IPS DF 19.7 (cell line): ENCODE data around the gene DKK3.

ENCODE experiments used
- DNase-seq: peaks from one replicate; pipeline ENCODE4 v3.0.0-alpha.2; 2013; ENCODE audit warnings: low read depth, low spot score

DKK3 gene

DNA sequence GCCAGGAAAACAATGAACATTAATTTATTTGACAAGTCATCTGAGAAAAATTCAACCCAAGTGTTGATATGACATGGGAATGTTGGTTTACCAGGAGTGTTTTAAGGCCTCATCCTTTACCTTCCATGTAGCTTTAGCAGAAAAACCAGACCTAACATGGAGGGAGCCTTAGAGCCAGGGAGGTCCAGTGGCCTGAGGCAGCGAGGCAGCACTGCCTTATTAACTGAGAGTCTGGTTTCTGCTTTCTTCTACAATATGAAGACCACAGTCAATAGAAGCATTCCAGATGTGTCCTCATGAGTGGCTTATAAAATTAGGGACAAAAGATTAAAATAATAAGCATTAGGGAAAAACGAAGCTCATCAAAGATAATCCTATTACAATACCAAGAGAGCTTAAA, 61.5 kb downstream of the DKK3 start:
- DNase-seq, result no peak

DNA sequence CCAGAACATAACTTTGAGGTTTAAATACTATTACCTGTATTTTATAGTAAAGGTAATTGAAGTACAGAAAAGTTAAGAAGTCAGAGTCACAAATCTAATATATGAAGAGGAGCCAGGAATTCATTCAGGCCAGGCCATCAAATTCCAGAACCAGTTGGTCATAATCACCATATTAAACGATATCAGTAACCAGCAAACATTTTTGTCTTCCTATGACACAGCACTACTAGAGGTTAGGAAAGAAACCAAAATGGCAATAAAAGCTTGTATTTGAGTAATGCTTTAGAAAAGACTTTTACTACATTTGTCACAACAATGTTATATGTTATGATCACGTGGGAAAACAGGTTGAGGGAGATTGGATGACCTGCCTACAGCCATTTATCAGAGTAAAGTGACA, 62.2 kb downstream of the DKK3 start:
- DNase-seq, result no peak

DNA sequence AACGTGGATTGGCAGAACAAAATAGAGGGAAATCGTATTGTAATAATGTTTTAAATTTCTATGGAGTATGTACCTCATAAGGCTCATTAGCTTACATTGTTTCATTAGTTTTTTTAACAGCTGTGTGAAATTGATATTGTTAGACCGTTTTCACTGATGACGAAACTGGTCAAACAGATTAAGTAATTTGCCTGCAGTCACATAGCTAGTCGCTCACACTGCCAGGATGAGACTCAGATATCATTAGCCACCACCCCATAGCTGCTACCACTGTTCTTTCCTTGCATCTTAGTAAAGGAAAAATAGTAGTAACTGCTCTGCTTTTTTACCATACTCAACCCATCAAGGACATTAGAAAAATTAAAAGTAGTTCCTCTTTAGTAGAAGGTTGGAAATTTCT, 64.0 kb downstream of the DKK3 start:
- DNase-seq, result no peak

DNA sequence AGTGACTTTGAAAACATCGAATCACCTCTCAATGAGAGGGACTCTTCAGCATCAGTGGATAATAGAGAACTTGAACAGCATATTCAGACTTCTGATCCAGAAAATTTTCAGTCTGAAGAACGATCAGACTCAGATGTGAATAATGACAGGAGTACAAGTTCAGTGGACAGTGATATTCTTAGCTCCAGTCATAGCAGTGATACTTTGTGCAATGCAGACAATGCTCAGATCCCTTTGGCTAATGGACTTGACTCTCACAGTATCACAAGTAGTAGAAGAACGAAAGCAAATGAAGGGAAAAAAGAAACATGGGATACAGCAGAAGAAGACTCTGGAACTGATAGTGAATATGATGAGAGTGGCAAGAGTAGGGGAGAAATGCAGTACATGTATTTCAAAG, 65.8 kb downstream of the DKK3 start:
- DNase-seq, result no peak

DNA sequence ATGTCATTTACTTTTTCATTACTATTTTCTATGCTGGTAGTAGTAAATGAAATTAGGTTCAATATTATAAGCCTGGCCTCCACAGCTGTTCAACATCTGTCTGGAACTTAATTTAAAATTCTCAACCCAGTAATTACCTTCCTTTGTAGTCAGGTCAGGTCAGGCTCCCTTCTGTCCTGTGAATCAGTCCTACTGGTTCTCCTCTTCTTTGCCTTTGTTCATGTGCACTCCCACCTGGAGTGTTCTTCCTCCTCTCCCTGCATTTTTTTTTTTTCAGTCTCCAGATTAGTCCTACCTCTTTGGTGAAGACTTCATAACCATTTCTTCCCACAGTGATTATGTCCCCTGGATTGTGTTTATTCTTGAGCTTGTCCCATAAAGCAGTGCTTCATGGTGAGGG, 67.9 kb downstream of the DKK3 start:
- DNase-seq, result no peak

DNA sequence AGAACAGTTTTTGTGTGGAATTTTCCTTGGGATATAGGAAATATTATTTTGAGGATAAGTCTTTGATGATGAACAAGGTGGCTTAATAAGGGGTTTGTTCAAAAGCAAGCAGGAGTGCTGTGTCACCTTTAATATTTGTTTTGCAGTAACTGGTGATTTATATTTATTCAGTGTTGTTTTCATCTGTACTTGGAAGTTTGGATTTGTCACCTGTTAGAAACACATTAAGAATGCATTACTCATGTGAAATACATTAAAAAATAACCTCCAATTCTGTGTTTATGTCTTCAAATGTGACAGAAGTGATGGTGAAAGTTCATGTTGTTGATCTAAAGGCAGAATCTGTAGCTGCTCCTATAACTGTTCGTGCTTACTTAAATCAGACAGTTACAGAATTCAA, 70.5 kb downstream of the DKK3 start:
- DNase-seq, result no peak

DNA sequence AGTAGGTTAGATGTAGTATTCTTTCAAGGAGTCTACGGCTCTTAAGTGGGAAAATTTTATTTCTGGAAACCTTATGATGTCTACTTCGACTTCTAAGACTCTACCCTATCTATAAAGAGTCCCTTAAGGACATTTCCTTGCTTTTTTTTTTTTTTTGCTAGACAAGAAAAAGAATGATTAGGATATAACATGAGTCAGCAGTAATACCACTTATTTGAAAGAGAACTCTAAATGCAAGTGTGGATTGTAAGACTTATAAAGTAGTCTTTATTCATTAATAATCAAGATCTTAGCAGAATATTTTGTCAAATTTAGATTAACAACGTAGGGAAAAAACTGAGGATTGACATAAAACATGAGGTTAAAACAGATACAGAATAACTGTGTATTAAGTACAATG, 71.0 kb downstream of the DKK3 start:
- DNase-seq, result no peak

DNA sequence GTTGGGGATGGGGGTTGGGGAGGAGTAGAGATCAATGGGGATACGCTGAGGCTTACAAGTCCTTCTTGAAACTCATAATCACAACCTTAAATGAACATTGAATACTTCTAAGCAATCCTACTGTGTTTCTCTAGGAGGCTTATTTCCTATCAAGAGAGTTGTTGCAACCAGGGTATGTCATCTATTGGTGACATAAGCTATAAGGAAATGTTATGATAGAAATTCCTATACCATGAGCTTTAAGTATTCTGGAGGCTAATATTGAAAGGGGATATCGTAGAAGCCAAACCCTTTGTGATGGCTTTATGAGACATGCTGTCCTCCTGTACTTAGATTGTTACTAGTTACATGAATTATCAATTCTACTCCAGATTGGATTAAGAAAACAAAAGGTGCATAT, 72.9 kb downstream of the DKK3 start:
- DNase-seq, result no peak

DNA sequence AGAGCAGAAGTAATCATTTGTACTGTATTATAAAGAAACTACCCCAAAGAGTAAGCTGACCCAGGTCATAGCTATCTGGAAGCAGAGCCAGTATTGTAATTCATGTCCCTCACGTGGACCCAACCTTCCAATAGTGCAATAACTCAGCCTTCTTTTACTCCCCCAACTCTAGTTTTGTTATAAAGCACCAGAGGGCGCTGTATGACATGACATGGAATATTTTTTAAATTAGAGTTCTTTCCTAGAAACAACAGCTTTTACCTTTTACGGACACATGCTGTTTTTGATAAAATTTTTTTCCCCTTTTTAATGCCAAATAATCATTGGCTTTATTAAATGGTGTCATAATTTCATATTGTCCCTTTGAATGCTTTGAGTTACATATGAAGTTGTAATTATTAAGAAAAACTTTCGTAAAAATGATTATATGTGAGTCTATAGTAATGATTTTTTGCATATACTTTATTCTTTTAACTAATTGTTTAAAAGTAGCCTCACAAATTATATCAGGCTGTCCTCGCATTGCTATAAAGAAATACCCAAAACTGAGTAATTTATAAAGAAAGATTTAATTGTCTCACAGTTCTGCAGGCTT, 76.9 kb downstream of the DKK3 start:
- DNase-seq, result no peak

DNA sequence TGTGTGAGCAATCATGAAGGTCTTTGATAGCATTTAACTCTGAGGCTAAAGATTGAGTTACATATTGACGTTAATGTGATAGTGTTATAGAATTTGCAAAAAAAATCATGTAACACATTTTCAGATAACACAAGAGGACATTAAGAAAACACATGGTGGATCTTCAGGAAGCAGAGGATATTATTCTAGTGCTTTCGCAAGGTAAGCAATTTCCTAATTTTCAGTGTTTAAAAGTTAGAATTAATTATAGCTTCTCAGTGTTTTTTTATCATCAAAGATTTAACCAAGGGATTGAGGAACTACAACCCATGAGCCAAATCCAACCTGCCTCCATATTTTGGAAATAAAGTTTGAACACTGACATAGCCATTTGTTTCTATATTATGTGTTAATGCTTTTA, 78.5 kb downstream of the DKK3 start:
- DNase-seq, result no peak

DNA sequence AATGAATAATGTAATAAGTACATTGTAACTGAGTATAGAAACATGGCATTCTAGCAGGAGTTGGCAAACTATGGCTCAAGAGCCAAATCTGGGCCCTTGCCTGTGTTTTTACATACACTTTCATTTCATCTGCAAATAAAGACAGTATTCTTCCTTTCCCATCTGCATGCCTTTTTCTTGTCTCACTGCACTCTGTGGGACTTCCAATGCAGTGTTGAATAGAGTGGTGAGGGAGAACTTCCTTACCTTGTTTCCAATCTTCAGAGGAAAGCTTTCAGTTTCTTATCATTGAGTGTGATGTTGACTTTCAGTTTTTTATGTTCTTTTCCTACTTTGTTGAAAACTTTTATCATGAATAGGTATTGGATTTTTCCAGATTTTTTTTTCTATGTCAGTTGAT, 84.6 kb downstream of the DKK3 start:
- DNase-seq, result no peak

DNA sequence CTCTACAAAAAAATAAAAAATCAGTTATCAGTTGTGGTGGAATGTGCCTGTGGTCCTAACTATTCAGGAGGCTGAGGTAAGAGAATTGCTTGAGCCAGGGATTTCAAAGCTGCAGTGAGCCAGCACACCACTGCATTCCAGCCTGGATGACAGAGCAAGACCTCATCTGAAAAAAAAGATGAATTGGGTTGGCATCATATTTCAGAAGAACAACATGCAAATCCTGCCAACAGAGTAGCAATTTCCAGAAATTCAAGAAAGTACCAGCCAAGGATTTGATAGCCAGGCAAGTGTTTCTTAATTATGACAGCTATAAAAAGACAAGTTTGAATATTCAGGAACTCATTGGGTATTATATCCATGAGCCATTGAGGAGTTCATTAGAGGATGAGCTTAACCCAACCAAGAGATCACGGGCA, 91.4 kb downstream of the DKK3 start:
- DNase-seq, result no peak

DNA sequence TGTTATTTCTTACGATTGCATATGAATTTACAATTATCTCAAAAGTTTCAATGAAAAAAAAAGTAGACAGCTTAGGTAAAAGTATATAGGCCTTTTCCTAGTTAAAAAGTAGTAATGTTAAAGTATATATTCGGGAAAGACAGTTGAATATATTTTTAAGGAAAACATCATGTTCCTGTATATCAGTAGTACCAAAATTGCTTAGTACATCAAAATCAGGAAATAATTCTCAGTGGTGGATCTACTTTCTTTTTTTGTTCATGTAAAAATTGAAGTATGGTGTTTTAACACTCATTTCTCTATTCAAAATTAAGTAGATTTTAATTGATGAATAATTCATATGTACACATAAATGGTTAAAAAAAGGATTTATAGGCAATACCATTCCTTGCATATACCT, 92.8 kb downstream of the DKK3 start:
- DNase-seq, result no peak

DNA sequence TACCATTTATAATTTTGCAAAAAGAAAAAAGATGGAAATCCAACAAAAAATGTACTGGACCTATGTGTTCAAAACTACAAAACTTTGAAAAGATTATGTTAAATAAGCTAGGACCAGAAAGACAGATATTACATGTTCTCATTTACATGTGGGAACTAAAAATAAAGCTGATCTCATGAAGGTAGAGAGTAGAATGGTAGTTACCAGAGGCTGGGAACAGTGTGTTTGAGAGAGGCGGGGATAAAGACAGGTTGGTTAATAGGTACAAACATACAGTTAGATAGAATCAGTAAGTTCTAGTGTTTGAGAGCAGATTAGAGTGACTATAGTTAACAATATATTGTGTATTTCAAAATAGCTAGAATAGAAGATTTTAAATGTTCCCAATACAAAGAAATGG, 95.0 kb downstream of the DKK3 start:
- no peak for DNase-seq
